Activated naive CD8-positive, alpha-beta T cell (primary cell): ENCODE measurements around the gene EPB41.

Source experiments
- H3K27ac Mint-ChIP-seq: one replicate; pipeline ENCODE4 v1.8.0; 2021; ENCODE audit warnings: mixed read lengths
- H3K27me3 Mint-ChIP-seq: one replicate; pipeline ENCODE4 v1.8.0; 2021; ENCODE audit warnings: mixed read lengths
- H3K36me3 Mint-ChIP-seq: one replicate; pipeline ENCODE4 v1.8.0; 2021; ENCODE audit warnings: mixed read lengths
- H3K4me1 Mint-ChIP-seq: one replicate; pipeline ENCODE4 v1.8.0; 2021; ENCODE audit warnings: low read depth, mixed read lengths
- H3K4me3 Mint-ChIP-seq: one replicate; pipeline ENCODE4 v1.8.0; 2021; ENCODE audit warnings: mild to moderate bottlenecking, mixed read lengths
- H3K9me3 Mint-ChIP-seq: one replicate; pipeline ENCODE4 v1.8.0; 2021; ENCODE audit warnings: low read depth, mixed read lengths

Gene EPB41

GRCh38 chr1:28971980-28972771 is 57.8 kb downstream of the EPB41 start:
- H3K27ac Mint-ChIP-seq, result peak overlapping the region; percentile 90
- peaks cover 9% of the 10 kb centered on the region for H3K36me3 Mint-ChIP-seq
- H3K4me1 Mint-ChIP-seq, result peaks cover 60% of the 10 kb centered on the region
- H3K9me3 Mint-ChIP-seq, result no peaks in the 10 kb centered on the region
- peak overlapping the region; percentile 58 for H3K4me3 Mint-ChIP-seq
- no peaks in the 10 kb centered on the region for H3K27me3 Mint-ChIP-seq

GRCh38 chr1:28973596-28974421 is 59.4 kb downstream of the EPB41 start:
- Mint-ChIP-seq H3K27me3 (no peaks in the 10 kb centered on the region), H3K9me3 (no peaks in the 10 kb centered on the region), H3K4me1 (peaks cover 72% of the 10 kb centered on the region), H3K36me3 (peaks cover 9% of the 10 kb centered on the region), H3K27ac (peak overlapping the region; percentile 30), H3K4me3 (no peak overlapping the region)

- Mint-ChIP-seq H3K9me3 (no peaks in the 10 kb centered on the region), H3K36me3 (peaks cover 9% of the 10 kb centered on the region), H3K4me1 (peaks cover 78% of the 10 kb centered on the region), H3K27ac (peak overlapping the region; percentile 30), H3K4me3 (no peak overlapping the region), H3K27me3 (no peaks in the 10 kb centered on the region)
These were observed 60.1 kb downstream of the EPB41 start for GRCh38 chr1:28974432-28974831.

GRCh38 chr1:28976248-28976647 is 61.9 kb downstream of the EPB41 start:
- H3K36me3 Mint-ChIP-seq, result peaks cover 9% of the 10 kb centered on the region
- H3K4me3 Mint-ChIP-seq, result no peak overlapping the region
- no peaks in the 10 kb centered on the region for H3K27me3 Mint-ChIP-seq
- H3K4me1 Mint-ChIP-seq, result peaks cover 80% of the 10 kb centered on the region
- no peaks in the 10 kb centered on the region for H3K9me3 Mint-ChIP-seq
- peak overlapping the region; percentile 56 for H3K27ac Mint-ChIP-seq

- no peaks in the 10 kb centered on the region for H3K9me3 Mint-ChIP-seq
- H3K36me3 Mint-ChIP-seq, result no peaks in the 10 kb centered on the region
- H3K4me1 Mint-ChIP-seq, result peaks cover 77% of the 10 kb centered on the region
- no peak overlapping the region for H3K4me3 Mint-ChIP-seq
- peak overlapping the region; percentile 61 for H3K27ac Mint-ChIP-seq
- H3K27me3 Mint-ChIP-seq, result no peaks in the 10 kb centered on the region
These were observed 66.8 kb downstream of the EPB41 start for GRCh38 chr1:28981210-28981609.

- no peaks in the 10 kb centered on the region for H3K27me3 Mint-ChIP-seq
- peak overlapping the region; percentile 46 for H3K27ac Mint-ChIP-seq
- H3K4me1 Mint-ChIP-seq, result peaks cover 79% of the 10 kb centered on the region
- H3K9me3 Mint-ChIP-seq, result no peaks in the 10 kb centered on the region
- no peaks in the 10 kb centered on the region for H3K36me3 Mint-ChIP-seq
- H3K4me3 Mint-ChIP-seq, result no peak overlapping the region
These were observed 67.8 kb downstream of the EPB41 start for GRCh38 chr1:28982198-28982597.

GRCh38 chr1:28983091-28983490 is 68.7 kb downstream of the EPB41 start:
- Mint-ChIP-seq H3K9me3 (no peaks in the 10 kb centered on the region), H3K27me3 (no peaks in the 10 kb centered on the region), H3K27ac (peak overlapping the region; percentile 74), H3K4me1 (peaks cover 75% of the 10 kb centered on the region), H3K4me3 (no peak overlapping the region), H3K36me3 (peaks cover 5% of the 10 kb centered on the region)

GRCh38 chr1:28983509-28984310 is 69.3 kb downstream of the EPB41 start:
- Mint-ChIP-seq H3K27me3 (no peaks in the 10 kb centered on the region), H3K9me3 (no peaks in the 10 kb centered on the region), H3K4me3 (no peak overlapping the region), H3K27ac (peak overlapping the region; percentile 74), H3K36me3 (peaks cover 5% of the 10 kb centered on the region), H3K4me1 (peaks cover 69% of the 10 kb centered on the region)

GRCh38 chr1:28984311-28984684 is 69.9 kb downstream of the EPB41 start:
- Mint-ChIP-seq H3K4me3 (no peak overlapping the region), H3K27ac (no peak overlapping the region), H3K4me1 (peaks cover 66% of the 10 kb centered on the region), H3K9me3 (no peaks in the 10 kb centered on the region), H3K27me3 (no peaks in the 10 kb centered on the region), H3K36me3 (peaks cover 5% of the 10 kb centered on the region)

- Mint-ChIP-seq H3K36me3 (peaks cover 7% of the 10 kb centered on the region), H3K27me3 (no peaks in the 10 kb centered on the region), H3K9me3 (no peaks in the 10 kb centered on the region), H3K4me1 (peaks cover 61% of the 10 kb centered on the region), H3K4me3 (no peak overlapping the region), H3K27ac (no peak overlapping the region)
These were observed 71.1 kb downstream of the EPB41 start for GRCh38 chr1:28985427-28985826.

- Mint-ChIP-seq H3K4me3 (no peak overlapping the region), H3K9me3 (no peaks in the 10 kb centered on the region), H3K36me3 (peaks cover 7% of the 10 kb centered on the region), H3K4me1 (peaks cover 56% of the 10 kb centered on the region), H3K27ac (peak overlapping the region; percentile 11), H3K27me3 (no peaks in the 10 kb centered on the region)
These were observed 72.0 kb downstream of the EPB41 start for GRCh38 chr1:28986306-28986910.

- H3K9me3 Mint-ChIP-seq, result no peaks in the 10 kb centered on the region
- no peaks in the 10 kb centered on the region for H3K27me3 Mint-ChIP-seq
- no peak overlapping the region for H3K4me3 Mint-ChIP-seq
- peak overlapping the region; percentile 28 for H3K27ac Mint-ChIP-seq
- H3K4me1 Mint-ChIP-seq, result peaks cover 27% of the 10 kb centered on the region
- peaks cover 17% of the 10 kb centered on the region for H3K36me3 Mint-ChIP-seq
These were observed 88.4 kb downstream of the EPB41 start for GRCh38 chr1:29002792-29003191.

GRCh38 chr1:29004288-29004687 is 89.9 kb downstream of the EPB41 start:
- H3K36me3 Mint-ChIP-seq, result peaks cover 13% of the 10 kb centered on the region
- no peaks in the 10 kb centered on the region for H3K9me3 Mint-ChIP-seq
- peaks cover 32% of the 10 kb centered on the region for H3K4me1 Mint-ChIP-seq
- no peak overlapping the region for H3K27ac Mint-ChIP-seq
- H3K4me3 Mint-ChIP-seq, result no peak overlapping the region
- H3K27me3 Mint-ChIP-seq, result no peaks in the 10 kb centered on the region

GRCh38 chr1:29004798-29005197 is 90.4 kb downstream of the EPB41 start:
- Mint-ChIP-seq H3K4me1 (peaks cover 32% of the 10 kb centered on the region), H3K4me3 (no peak overlapping the region), H3K9me3 (no peaks in the 10 kb centered on the region), H3K27me3 (no peaks in the 10 kb centered on the region), H3K27ac (no peak overlapping the region), H3K36me3 (peaks cover 13% of the 10 kb centered on the region)
